Spleen (tissue), 7 donors: ENCODE results near the gene MAST4.

Experiments used
- CTCF ChIP-seq, 11 experiments: fragments of 200-600 bp in 7 of 11; fragments of 450-650 bp in 4 of 11; sonication (generic) in 4 of 11; IDR thresholded peaks in 8 of 11; conservative IDR thresholded peaks in 3 of 11; 1 replicate in 7 of 11; 2 replicates in 4 of 11; pipeline versions ENCODE4 v1.4.0 to v1.8.0; 2016 to 2021; ENCODE audit warnings: antibody characterized with exemption in 11 of 11, inconsistent platforms in 4 of 11, mild to moderate bottlenecking in 1 of 11
- POLR2A ChIP-seq, 3 donors: fragments of 450-650 bp; IDR thresholded peaks; one replicate each; pipeline ENCODE4 v1.5.1; 2017; ENCODE audit warnings: antibody characterized with exemption in 3 of 3, mild to moderate bottlenecking in 1 of 3
- POLR2AphosphoS5 ChIP-seq, 3 donors: sonication (generic); formaldehyde crosslinking; IDR thresholded peaks; one replicate each; pipeline ENCODE4 v1.5.1; 2017; ENCODE audit warnings: antibody characterized with exemption in 3 of 3
- donor health status: DM: no; HTN: no; CAD: no; lungs with moderate emphysema.
- donor health status: DM: no; HTN: no; CAD: no.
- donor health status: DM: no; HTN: no; CAD: no.

- TF ChIP-seq CTCF (IDR thresholded peaks at IDR 0.05 in 8 of 11, conservative IDR thresholded peaks at IDR 0.05 in 3 of 11) (no peak), POLR2A (IDR thresholded peaks at IDR 0.05) (no peak), POLR2AphosphoS5 (IDR thresholded peaks at IDR 0.05) (no peak)
Observed at GRCh38 chr5:66788556-66788955, 192.4 kb downstream of the MAST4 start.
